Neuronal stem cell (in vitro differentiated cells): ENCODE measurements around the gene RPS28.
A peak's percentile ranks its signal among the peaks of the same experiment; 100 is the strongest.

ENCODE experiments used
- DNase-seq: peaks from one replicate; pipeline ENCODE4 v3.0.0-alpha.2; 2013; ENCODE audit warnings: low spot score
- H2AFZ ChIP-seq: one replicate; pipeline ENCODE4 v1.6.1; 2013; ENCODE audit warnings: mild to moderate bottlenecking, low read length, inconsistent platforms
- H2AK5ac ChIP-seq: 2 replicates; pipeline ENCODE4 v1.6.1; 2013; ENCODE audit warnings: low read depth, mild to moderate bottlenecking, inconsistent platforms, low read length, moderate library complexity, mixed read lengths
- H2BK120ac ChIP-seq: 2 replicates; pipeline ENCODE4 v1.6.1; 2013; ENCODE audit warnings: low read depth, mild to moderate bottlenecking, inconsistent platforms, low read length, moderate library complexity, mixed read lengths
- H2BK12ac ChIP-seq: one replicate; pipeline ENCODE4 v1.6.1; 2013; ENCODE audit warnings: low read length, inconsistent platforms
- H2BK15ac ChIP-seq: 2 replicates; pipeline ENCODE4 v1.6.1; 2013; ENCODE audit warnings: mild to moderate bottlenecking, low read length, inconsistent platforms, mixed read lengths
- H2BK5ac ChIP-seq: one replicate; pipeline ENCODE4 v1.6.1; 2013; ENCODE audit warnings: inconsistent platforms, mild to moderate bottlenecking, low read length, moderate library complexity
- H3K14ac ChIP-seq: one replicate; pipeline ENCODE4 v1.6.1; 2013; ENCODE audit warnings: low read length, inconsistent platforms
- H3K18ac ChIP-seq: 2 replicates; pipeline ENCODE4 v1.6.1; 2013; ENCODE audit warnings: low read length, inconsistent platforms
- H3K23ac ChIP-seq: 2 replicates; pipeline ENCODE4 v1.6.1; 2013; ENCODE audit warnings: low read depth, mild to moderate bottlenecking, mixed read lengths, low read length, inconsistent platforms; ENCODE audit not compliant: poor library complexity
- H3K27ac ChIP-seq: replicated peaks from 3 replicates; pipeline ENCODE4 v1.5.1; 2013; ENCODE audit warnings: low read length, inconsistent platforms
- H3K27me3 ChIP-seq, 3 experiments: 2 replicates each; pipeline ENCODE4 v1.6.1; 2013; ENCODE audit warnings: low read length in 3 of 3, mild to moderate bottlenecking in 2 of 3, inconsistent platforms in 1 of 3, low read depth in 1 of 3, mixed read lengths in 1 of 3, moderate library complexity in 1 of 3; ENCODE audit not compliant: control insufficient read depth in 3 of 3, insufficient read depth in 3 of 3
- H3K36me3 ChIP-seq, 2 donors: replicated peaks in 1 of 2; 2 replicates each; pipeline ENCODE4 v1.6.1; 2013; ENCODE audit warnings: low read length in 2 of 2; ENCODE audit not compliant: control insufficient read depth in 2 of 2, insufficient read depth in 2 of 2
- H3K4ac ChIP-seq: 2 replicates; pipeline ENCODE4 v1.6.1; 2013; ENCODE audit warnings: inconsistent platforms, mild to moderate bottlenecking, low read length, moderate library complexity
- H3K4me1 ChIP-seq, 2 donors: 1 replicate in 1 of 2; 2 replicates in 1 of 2; pipeline ENCODE4 v1.6.1; 2013; ENCODE audit warnings: low read length in 2 of 2, low read depth in 1 of 2; ENCODE audit not compliant: control insufficient read depth in 2 of 2, insufficient read depth in 1 of 2
- H3K4me2 ChIP-seq: one replicate; pipeline ENCODE4 v1.6.1; 2013; ENCODE audit warnings: mild to moderate bottlenecking, low read length, inconsistent platforms; ENCODE audit not compliant: insufficient read depth, poor library complexity, severe bottlenecking
- H3K4me3 ChIP-seq, 2 donors: 2 replicates each; pipeline ENCODE4 v1.5.1; 2013; ENCODE audit warnings: low read length in 2 of 2, mild to moderate bottlenecking in 2 of 2, inconsistent platforms in 1 of 2, moderate library complexity in 1 of 2
- H3K79me1 ChIP-seq: one replicate; pipeline ENCODE4 v1.6.1; 2013; ENCODE audit warnings: low read depth, mild to moderate bottlenecking, inconsistent platforms, low read length, moderate library complexity
- H3K9ac ChIP-seq: one replicate; pipeline ENCODE4 v1.6.1; 2013; ENCODE audit warnings: mild to moderate bottlenecking, low read depth, low read length, inconsistent platforms; ENCODE audit not compliant: poor library complexity
- H3K9me3 ChIP-seq, 2 donors: replicated peaks in 1 of 2; 2 replicates each; pipeline versions ENCODE3 to v1.6.1; 2013; ENCODE audit warnings: low read length in 2 of 2, mild to moderate bottlenecking in 2 of 2, inconsistent platforms in 1 of 2, low read depth in 1 of 2, mixed read lengths in 1 of 2, moderate library complexity in 1 of 2; ENCODE audit not compliant: control insufficient read depth in 2 of 2, insufficient read depth in 1 of 2
- H4K8ac ChIP-seq: one replicate; pipeline ENCODE4 v1.6.1; 2013; ENCODE audit warnings: low read depth, mild to moderate bottlenecking, inconsistent platforms, low read length, moderate library complexity
- H4K91ac ChIP-seq: one replicate; pipeline ENCODE4 v1.6.1; 2013; ENCODE audit warnings: low read length, low read depth, mild to moderate bottlenecking, inconsistent platforms; ENCODE audit not compliant: poor library complexity
- WGBS, 2 donors: extraction: QIAGEN DNeasy Blood & Tissue Kit; methylation state at CpG; one replicate each; pipeline ENCODE4 v1.1.7; 2013; ENCODE audit warnings: missing lambda C conversion rate in 2 of 2, mixed read lengths in 1 of 2; ENCODE audit not compliant: insufficient read length in 2 of 2, insufficient replicate concordance in 1 of 2; ENCODE audit errors: extremely low coverage in 2 of 2; 5-methylcytosine and 5-hydroxymethylcytosine counted together

RPS28 gene

DNA sequence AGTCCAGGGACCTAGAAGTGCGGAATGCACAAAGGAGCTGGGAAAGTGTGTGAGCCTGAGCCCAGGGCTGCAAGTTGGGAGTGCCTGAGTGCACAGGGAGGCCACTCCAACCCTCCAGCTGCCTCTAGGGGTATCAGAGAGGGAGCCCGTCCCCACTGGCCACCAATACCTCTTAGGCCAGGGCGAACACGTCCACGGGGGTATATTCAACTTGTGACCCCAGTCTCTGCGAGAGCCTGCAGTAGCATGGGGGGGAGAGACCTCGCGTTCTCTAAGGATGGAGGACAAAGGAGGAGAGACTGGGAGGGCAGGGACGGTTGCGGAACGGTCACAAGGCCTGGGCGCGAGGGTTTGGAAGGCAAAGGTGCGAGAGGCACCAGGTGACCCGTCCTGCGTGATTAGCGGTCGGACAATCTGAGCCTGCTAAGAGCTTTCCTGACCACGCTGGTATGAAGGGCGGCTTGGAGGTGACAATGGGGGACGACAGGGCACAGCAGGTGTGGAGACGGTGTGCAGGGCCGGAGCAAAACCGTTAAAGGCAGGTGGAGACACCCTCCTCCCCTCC lies 13.8 kb upstream of the RPS28 start:
- H3K36me3 ChIP-seq: peaks cover 20 to 42% of the 10 kb centered on the region in 2 donors

DNA sequence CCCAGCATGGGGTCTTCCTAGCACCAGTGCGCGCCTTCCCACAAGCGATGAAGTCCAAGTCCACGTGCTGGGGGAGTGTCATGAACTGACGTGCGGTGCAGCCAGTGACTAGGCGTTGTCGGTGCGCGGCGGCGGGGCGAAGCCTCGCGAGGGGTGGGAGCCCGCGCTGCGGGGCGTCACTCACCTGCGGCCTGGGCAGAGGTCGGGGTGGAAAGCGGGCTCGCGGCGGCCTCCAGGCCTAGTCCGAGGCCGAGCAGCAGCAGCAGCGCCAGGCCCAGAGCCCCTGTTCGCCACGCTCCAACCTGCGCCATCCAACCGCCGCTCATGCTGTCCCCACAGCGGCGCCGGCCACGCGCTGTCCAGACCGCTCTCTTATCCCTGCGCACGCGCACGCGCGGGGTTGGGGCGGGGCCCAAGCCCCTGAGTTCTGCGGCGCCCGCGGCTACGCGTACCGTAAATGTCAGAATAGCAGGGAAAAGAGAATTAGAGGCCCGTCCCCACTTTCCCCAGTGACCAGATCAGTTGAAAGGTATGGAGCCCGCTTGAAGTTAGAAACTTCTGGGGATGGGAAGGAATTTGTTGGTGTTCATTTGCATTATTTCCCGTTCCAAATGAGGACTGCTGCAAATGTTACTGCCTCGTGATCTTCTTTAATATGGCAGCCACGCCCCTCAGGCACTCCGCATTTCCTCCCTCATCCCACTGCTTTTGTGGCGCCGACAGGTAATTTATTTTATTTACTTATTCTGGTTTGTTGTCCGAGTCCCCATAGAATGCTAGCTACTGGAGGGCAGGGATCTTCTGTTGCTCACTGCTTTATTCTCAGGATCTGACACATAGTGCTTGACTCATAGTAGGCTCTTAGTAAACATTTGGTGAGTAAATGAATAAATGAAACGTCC lies 13.1 kb upstream of the RPS28 start, which contains the start of gene CD320:
Gene CD320 (minus strand): TSS at position 394 of the 902 bp plus-strand sequence. CDS start 68 bp downstream, at position 326.
- peak within 1 kb of the TSS; percentile 98 for H3K23ac ChIP-seq
- peak within 1 kb of the TSS; percentile 96 for H3K4me2 ChIP-seq
- peaks cover 0 to 1% of the 10 kb centered on the region in 2 donors for H3K9me3 ChIP-seq
- peak within 1 kb of the TSS; percentile 97 for H3K18ac ChIP-seq
- no CpG with 5 or more reads among the region's 63 CpGs for WGBS, 2 donors
- peaks cover 20 to 43% of the 10 kb centered on the region in 2 donors for H3K36me3 ChIP-seq
- peak within 1 kb of the TSS; percentile 47 for H2BK12ac ChIP-seq
- peak within 1 kb of the TSS; percentile 96 for H3K14ac ChIP-seq
- peaks cover 11 to 14% of the 10 kb centered on the region in 2 donors for H3K4me1 ChIP-seq
- peak within 1 kb of the TSS; percentile 92 for H3K9ac ChIP-seq
- peak within 1 kb of the TSS; percentile 69 for H3K4ac ChIP-seq
- peaks cover 11% of the 10 kb centered on the region for H3K79me1 ChIP-seq
- DNase-seq: peak; percentile 88
- peak within 1 kb of the TSS; percentile 6 for H2BK120ac ChIP-seq
- H4K8ac ChIP-seq: no peak within 1 kb of the TSS
- no peak within 1 kb of the TSS for H2BK5ac ChIP-seq
- H3K27me3 ChIP-seq: no peaks in the 10 kb centered on the region
- no peak within 1 kb of the TSS for H2BK15ac ChIP-seq
- H3K27ac ChIP-seq: no peak within 1 kb of the TSS
- peak within 1 kb of the TSS; percentile 91 for H2AFZ ChIP-seq
- H3K4me3 ChIP-seq: peak within 1 kb of the TSS; percentile 61 to 82
- H2AK5ac ChIP-seq: peak within 1 kb of the TSS; percentile 48
- no peak within 1 kb of the TSS for H4K91ac ChIP-seq

More for the DNA sequence above, 13.8 kb upstream of the RPS28 start:
- Histone ChIP-seq H2BK5ac (no peak overlapping the region), H2AK5ac (peak overlapping the region; percentile 48), H3K27me3 (no peaks in the 10 kb centered on the region), H3K27ac (no peak overlapping the region), H4K8ac (no peak overlapping the region), H3K18ac (peak overlapping the region; percentile 97), H3K4ac (peak overlapping the region; percentile 69), H3K9ac (peak overlapping the region; percentile 92), H3K9me3 (peaks cover 0 to 1% of the 10 kb centered on the region in 2 donors), H4K91ac (no peak overlapping the region), H3K14ac (peak overlapping the region; percentile 96), H3K23ac (peak overlapping the region; percentile 98), H2BK15ac (no peak overlapping the region), H2BK12ac (peak overlapping the region; percentile 47), H2AFZ (peak overlapping the region; percentile 91), H3K4me2 (peak overlapping the region; percentile 96), H3K4me1 (peaks cover 11 to 14% of the 10 kb centered on the region in 2 donors), H3K79me1 (peaks cover 11% of the 10 kb centered on the region), H2BK120ac (peak overlapping the region; percentile 6), H3K4me3 (peak overlapping the region; percentile 61 to 82)
- DNase-seq: no peak
- no CpG with 5 or more reads among the region's 24 CpGs for WGBS, 2 donors

GRCh38 chr19:8308891-8309291 lies 12.4 kb upstream of the RPS28 start:
- H2AFZ ChIP-seq: no peak overlapping the region
- WGBS, 2 donors: no CpG with 5 or more reads among the region's 17 CpGs
- peaks cover 11 to 12% of the 10 kb centered on the region in 2 donors for H3K4me1 ChIP-seq
- H3K14ac ChIP-seq: no peak overlapping the region
- H2BK120ac ChIP-seq: no peak overlapping the region
- peak overlapping the region; percentile 3 for H3K4me2 ChIP-seq
- peaks cover 8% of the 10 kb centered on the region for H3K79me1 ChIP-seq
- H2BK12ac ChIP-seq: no peak overlapping the region
- no peak overlapping the region for H3K9ac ChIP-seq
- no peak overlapping the region for H2AK5ac ChIP-seq
- no peak overlapping the region for H4K8ac ChIP-seq
- no peak overlapping the region for H3K23ac ChIP-seq
- no peaks in the 10 kb centered on the region for H3K9me3 ChIP-seq
- H3K4me3 ChIP-seq: no peak overlapping the region
- H4K91ac ChIP-seq: no peak overlapping the region
- H3K27ac ChIP-seq: no peak overlapping the region
- H3K36me3 ChIP-seq: peaks cover 22 to 43% of the 10 kb centered on the region in 2 donors
- H2BK15ac ChIP-seq: no peak overlapping the region
- DNase-seq: no peak
- no peak overlapping the region for H3K4ac ChIP-seq
- H3K27me3 ChIP-seq: no peaks in the 10 kb centered on the region
- no peak overlapping the region for H3K18ac ChIP-seq
- no peak overlapping the region for H2BK5ac ChIP-seq
